Ishikawa (cell line): Measurements from ENCODE around the gene ERG28.

ENCODE experiments used
- CEBPB ChIP-seq: IDR thresholded peaks from 2 replicates; pipeline ENCODE4 v1.6.1; 2012
- CREB1 ChIP-seq: IDR thresholded peaks from 2 replicates; pipeline ENCODE4 v1.6.1; 2012; ENCODE audit warnings: low read depth
- EGR1 ChIP-seq: IDR thresholded peaks from 2 replicates; pipeline ENCODE4 v1.6.1; 2012
- EP300 ChIP-seq: IDR thresholded peaks from 2 replicates; pipeline ENCODE4 v1.6.1; 2012; ENCODE audit warnings: borderline replicate concordance
- FOXM1 ChIP-seq: IDR thresholded peaks from 2 replicates; pipeline ENCODE4 v1.6.1; 2012; ENCODE audit warnings: low read depth, borderline replicate concordance
- NFIC ChIP-seq: IDR thresholded peaks from 2 replicates; pipeline ENCODE4 v1.6.1; 2012
- RAD21 ChIP-seq: IDR thresholded peaks from 2 replicates; pipeline ENCODE4 v1.6.1; 2012; ENCODE audit warnings: low read depth
- TAF1 ChIP-seq: IDR thresholded peaks from 2 replicates; pipeline ENCODE4 v1.6.1; 2012; ENCODE audit warnings: low read depth, mild to moderate bottlenecking
- TCF12 ChIP-seq: IDR thresholded peaks from 2 replicates; pipeline ENCODE4 v1.6.1; 2012; ENCODE audit warnings: low read depth
- TEAD4 ChIP-seq: IDR thresholded peaks from 2 replicates; pipeline ENCODE4 v1.6.1; 2012
- YY1 ChIP-seq: IDR thresholded peaks from 2 replicates; pipeline ENCODE4 v1.6.1; 2012; ENCODE audit warnings: low read depth
- ZBTB7A ChIP-seq: IDR thresholded peaks from 2 replicates; pipeline ENCODE4 v1.6.1; 2012; ENCODE audit warnings: low read depth
- TF ChIP-seq, protein P1 (sequence below): IDR thresholded peaks from 2 replicates; pipeline ENCODE4 v1.6.1; 2012
- TF ChIP-seq, protein P2 (sequence below): IDR thresholded peaks from 2 replicates; pipeline ENCODE4 v1.6.1; 2012
- TF ChIP-seq, protein P3 (sequence below): IDR thresholded peaks from 2 replicates; pipeline ENCODE4 v1.6.1; 2012; ENCODE audit warnings: low read depth, mild to moderate bottlenecking

The ERG28 gene

DNA sequence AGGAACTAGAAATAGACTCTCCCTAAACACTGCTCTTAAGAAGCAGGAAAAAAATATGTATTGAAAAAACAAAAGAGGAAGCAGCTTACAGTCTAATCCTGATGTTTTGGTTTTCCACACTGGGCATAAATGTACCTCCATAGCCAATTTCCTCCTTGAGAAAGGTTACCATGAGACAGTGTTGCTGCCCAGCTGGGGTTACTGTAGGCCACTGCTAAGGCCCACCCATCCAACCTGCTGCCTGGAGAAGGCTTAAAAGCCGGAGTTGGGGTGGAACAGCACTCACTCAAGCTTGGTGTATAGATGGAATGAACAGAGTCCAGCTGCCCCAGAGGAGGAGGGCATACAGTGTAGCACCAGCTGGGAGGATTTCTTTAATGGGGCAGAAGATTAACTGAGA lies 41.1 kb downstream of the ERG28 start:
- TF ChIP-seq ZBTB7A = no peak
- no peak for TF ChIP-seq TEAD4
- TF ChIP-seq NFIC = no peak
- TF ChIP-seq, protein P1, sequence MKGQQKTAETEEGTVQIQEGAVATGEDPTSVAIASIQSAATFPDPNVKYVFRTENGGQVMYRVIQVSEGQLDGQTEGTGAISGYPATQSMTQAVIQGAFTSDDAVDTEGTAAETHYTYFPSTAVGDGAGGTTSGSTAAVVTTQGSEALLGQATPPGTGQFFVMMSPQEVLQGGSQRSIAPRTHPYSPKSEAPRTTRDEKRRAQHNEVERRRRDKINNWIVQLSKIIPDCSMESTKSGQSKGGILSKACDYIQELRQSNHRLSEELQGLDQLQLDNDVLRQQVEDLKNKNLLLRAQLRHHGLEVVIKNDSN = no peak
- TF ChIP-seq, protein P2, sequence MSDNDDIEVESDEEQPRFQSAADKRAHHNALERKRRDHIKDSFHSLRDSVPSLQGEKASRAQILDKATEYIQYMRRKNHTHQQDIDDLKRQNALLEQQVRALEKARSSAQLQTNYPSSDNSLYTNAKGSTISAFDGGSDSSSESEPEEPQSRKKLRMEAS = no peak
- no peak for TF ChIP-seq YY1
- TF ChIP-seq EP300 = no peak
- no peak for TF ChIP-seq RAD21
- TF ChIP-seq EGR1 = no peak
- no peak for TF ChIP-seq TAF1
- no peak for TF ChIP-seq TCF12
- no peak for TF ChIP-seq FOXM1
- TF ChIP-seq, protein P3, sequence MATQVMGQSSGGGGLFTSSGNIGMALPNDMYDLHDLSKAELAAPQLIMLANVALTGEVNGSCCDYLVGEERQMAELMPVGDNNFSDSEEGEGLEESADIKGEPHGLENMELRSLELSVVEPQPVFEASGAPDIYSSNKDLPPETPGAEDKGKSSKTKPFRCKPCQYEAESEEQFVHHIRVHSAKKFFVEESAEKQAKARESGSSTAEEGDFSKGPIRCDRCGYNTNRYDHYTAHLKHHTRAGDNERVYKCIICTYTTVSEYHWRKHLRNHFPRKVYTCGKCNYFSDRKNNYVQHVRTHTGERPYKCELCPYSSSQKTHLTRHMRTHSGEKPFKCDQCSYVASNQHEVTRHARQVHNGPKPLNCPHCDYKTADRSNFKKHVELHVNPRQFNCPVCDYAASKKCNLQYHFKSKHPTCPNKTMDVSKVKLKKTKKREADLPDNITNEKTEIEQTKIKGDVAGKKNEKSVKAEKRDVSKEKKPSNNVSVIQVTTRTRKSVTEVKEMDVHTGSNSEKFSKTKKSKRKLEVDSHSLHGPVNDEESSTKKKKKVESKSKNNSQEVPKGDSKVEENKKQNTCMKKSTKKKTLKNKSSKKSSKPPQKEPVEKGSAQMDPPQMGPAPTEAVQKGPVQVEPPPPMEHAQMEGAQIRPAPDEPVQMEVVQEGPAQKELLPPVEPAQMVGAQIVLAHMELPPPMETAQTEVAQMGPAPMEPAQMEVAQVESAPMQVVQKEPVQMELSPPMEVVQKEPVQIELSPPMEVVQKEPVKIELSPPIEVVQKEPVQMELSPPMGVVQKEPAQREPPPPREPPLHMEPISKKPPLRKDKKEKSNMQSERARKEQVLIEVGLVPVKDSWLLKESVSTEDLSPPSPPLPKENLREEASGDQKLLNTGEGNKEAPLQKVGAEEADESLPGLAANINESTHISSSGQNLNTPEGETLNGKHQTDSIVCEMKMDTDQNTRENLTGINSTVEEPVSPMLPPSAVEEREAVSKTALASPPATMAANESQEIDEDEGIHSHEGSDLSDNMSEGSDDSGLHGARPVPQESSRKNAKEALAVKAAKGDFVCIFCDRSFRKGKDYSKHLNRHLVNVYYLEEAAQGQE = no peak
- no peak for TF ChIP-seq CEBPB
- no peak for TF ChIP-seq CREB1

DNA sequence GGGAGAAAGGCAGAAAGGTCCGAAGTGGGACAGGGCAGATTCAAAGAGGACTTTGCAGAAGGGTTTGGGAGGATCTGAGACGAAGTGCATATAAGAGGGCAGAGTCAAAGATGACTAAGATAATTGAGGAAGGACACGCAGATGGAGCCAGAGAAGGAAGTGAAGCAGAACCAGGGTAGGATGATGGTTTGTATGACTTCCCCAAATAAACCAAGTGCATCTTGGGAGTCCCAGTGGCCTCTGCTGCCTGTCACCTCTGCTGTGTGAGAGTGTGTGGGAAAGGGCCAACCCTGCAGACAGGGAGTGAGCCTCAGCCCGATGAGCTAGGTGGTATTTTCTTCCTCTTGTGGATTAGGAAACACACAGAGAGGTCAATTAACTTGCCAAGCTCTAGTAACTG lies 45.5 kb downstream of the ERG28 start:
- TF ChIP-seq RAD21 = no peak
- TF ChIP-seq, protein P3 = no peak
- TF ChIP-seq TEAD4 = no peak
- no peak for TF ChIP-seq NFIC
- no peak for TF ChIP-seq EP300

DNA sequence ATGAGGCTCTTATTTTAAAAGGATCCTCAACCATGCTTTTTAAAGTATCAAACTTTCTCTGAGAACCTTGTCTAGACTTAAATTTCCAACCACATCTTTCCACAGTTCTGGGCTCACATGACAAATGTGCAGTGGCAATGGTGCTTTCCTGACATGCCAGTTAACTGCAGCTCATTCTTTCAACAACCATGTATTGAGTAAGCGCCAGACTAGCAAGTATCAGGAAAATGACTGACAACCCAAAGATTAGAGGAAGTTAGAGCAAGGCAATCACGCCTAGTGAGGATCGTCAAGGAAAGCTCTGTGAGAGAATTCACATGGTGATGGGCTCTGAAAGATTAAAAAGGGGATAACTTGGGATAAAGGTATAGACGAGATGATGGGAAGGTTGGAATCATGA lies 46.5 kb downstream of the ERG28 start:
- TF ChIP-seq TCF12 (no peak), YY1 (no peak), RAD21 (no peak)
- TF ChIP-seq, protein P3 = no peak

- TF ChIP-seq, protein P1 = no peak
- no peak for TF ChIP-seq EP300
- no peak for TF ChIP-seq CEBPB
- TF ChIP-seq, protein P2 = no peak
- no peak for TF ChIP-seq RAD21
- no peak for TF ChIP-seq TEAD4
- TF ChIP-seq NFIC = no peak
- TF ChIP-seq YY1 = no peak
- no peak for TF ChIP-seq TCF12
- no peak for TF ChIP-seq ZBTB7A
- TF ChIP-seq TAF1 = no peak
- TF ChIP-seq, protein P3 = no peak
- TF ChIP-seq CREB1 = no peak
- no peak for TF ChIP-seq EGR1
- TF ChIP-seq FOXM1 = no peak
These were observed 48.5 kb downstream of the ERG28 start for GRCh38 chr14:75612157-75612556.
